ENCODE data around the gene ARF4.

- TF ChIP-seq CTCF (IDR thresholded peaks at IDR 0.05), result no peak
- no peak for TF ChIP-seq POLR2AphosphoS5 (IDR thresholded peaks at IDR 0.05)
Observed at GRCh38 chr3:57557085-57557537, 40.0 kb downstream of the ARF4 start.

Measured in breast epithelium (tissue), 3 donors.